GM23338 (cell line): Measurements from ENCODE around the gene TMEM200A. TPM values are rescaled to one million over a fixed set of nuclear protein-coding genes. Genes with fewer than 3 reads are reported as not detected.

Source experiments
- ATAC-seq: fragments of 200-7000 bp; cut with Tn5 transposase; 3 replicates; pipeline ENCODE4 v1.9.1; 2020
- DNase-seq: peaks from one replicate; pipeline ENCODE4 v3.0.0-alpha.2; 2015; ENCODE audit warnings: low spot score
- H2AFZ ChIP-seq: fragments of 200-600 bp; sonication (generic); 2 replicates; pipeline ENCODE4 v1.8.0; 2016; ENCODE audit warnings: antibody characterized with exemption, mild to moderate bottlenecking, moderate library complexity
- H3F3A ChIP-seq: fragments of 200-600 bp; sonication (generic); replicated peaks from 2 replicates; pipeline ENCODE4 v1.8.0; 2017; ENCODE audit warnings: antibody characterized with exemption, mixed run types, low read depth
- H3K27ac ChIP-seq: fragments of 200-600 bp; sonication (generic); 2 replicates; pipeline ENCODE4 v1.6.1; 2016; ENCODE audit warnings: low read depth
- H3K27me3 ChIP-seq: fragments of 200-600 bp; sonication (generic); 2 replicates; pipeline ENCODE4 v1.8.0; 2016; ENCODE audit warnings: mild to moderate bottlenecking, mixed run types, moderate library complexity; ENCODE audit not compliant: insufficient read depth
- H3K36me3 ChIP-seq: fragments of 200-600 bp; sonication (generic); 2 replicates; pipeline ENCODE4 v1.8.0; 2016; ENCODE audit warnings: mild to moderate bottlenecking; ENCODE audit not compliant: insufficient read depth
- H3K4me1 ChIP-seq: fragments of 200-600 bp; sonication (generic); 2 replicates; pipeline ENCODE4 v1.8.0; 2016; ENCODE audit warnings: mild to moderate bottlenecking, moderate library complexity; ENCODE audit not compliant: insufficient read depth
- H3K4me2 ChIP-seq: fragments of 200-600 bp; sonication (generic); 2 replicates; pipeline ENCODE4 v1.7.1; 2017; ENCODE audit warnings: mixed run types
- H3K4me3 ChIP-seq: fragments of 200-600 bp; sonication (generic); 2 replicates; pipeline ENCODE4 v1.6.1; 2016; ENCODE audit warnings: mixed run types
- H3K79me2 ChIP-seq: fragments of 200-600 bp; sonication (generic); replicated peaks from 2 replicates; pipeline ENCODE4 v1.8.0; 2017; ENCODE audit warnings: mild to moderate bottlenecking; ENCODE audit not compliant: insufficient read depth
- H3K9me2 ChIP-seq: fragments of 200-600 bp; sonication (generic); 2 replicates; pipeline ENCODE4 v1.8.0; 2017; ENCODE audit not compliant: insufficient read depth
- H4K20me1 ChIP-seq: fragments of 200-600 bp; sonication (generic); replicated peaks from 2 replicates; pipeline ENCODE4 v1.8.0; 2017; ENCODE audit warnings: mild to moderate bottlenecking; ENCODE audit not compliant: insufficient read depth
- H3K27ac Mint-ChIP-seq: 2 replicates; pipeline ENCODE4 v1.8.0; 2020; ENCODE audit warnings: inconsistent platforms, mild to moderate bottlenecking, moderate library complexity, mixed read lengths
- H3K27me3 Mint-ChIP-seq: 3 replicates; pipeline ENCODE4 v1.8.0; 2022; ENCODE audit warnings: low read depth, mild to moderate bottlenecking, moderate library complexity, mixed read lengths, inconsistent platforms; ENCODE audit not compliant: insufficient read depth, poor library complexity
- H3K36me3 Mint-ChIP-seq: 3 replicates; pipeline ENCODE4 v1.8.0; 2021; ENCODE audit warnings: low read depth, mild to moderate bottlenecking, inconsistent platforms, moderate library complexity, mixed read lengths
- H3K4me1 Mint-ChIP-seq: 3 replicates; pipeline ENCODE4 v1.8.0; 2020; ENCODE audit warnings: mild to moderate bottlenecking, inconsistent platforms, mixed read lengths
- H3K4me3 Mint-ChIP-seq: 3 replicates; pipeline ENCODE4 v1.8.0; 2021; ENCODE audit warnings: moderate library complexity, mild to moderate bottlenecking, inconsistent platforms, mixed read lengths
- H3K9me3 Mint-ChIP-seq: 3 replicates; pipeline ENCODE4 v1.8.0; 2020; ENCODE audit warnings: moderate library complexity, mild to moderate bottlenecking, inconsistent platforms, mixed read lengths
- CREB1 ChIP-seq: fragments of 250-450 bp; sonication (Bioruptor Pico); IDR thresholded peaks from 2 replicates; pipeline ENCODE4 v1.5.0; 2020; ENCODE audit warnings: low read depth, mild to moderate bottlenecking, moderate library complexity
- ETS1 ChIP-seq: IDR thresholded peaks from 2 replicates; pipeline ENCODE4 v1.6.1; 2016; ENCODE audit warnings: antibody characterized with exemption
- EZH2phosphoT487 ChIP-seq: fragments of 200-600 bp; sonication (generic); IDR thresholded peaks from one replicate; pipeline ENCODE4 v1.8.1; 2018; ENCODE audit warnings: antibody characterized with exemption; ENCODE audit not compliant: unreplicated experiment
- POLR2AphosphoS5 ChIP-seq: IDR thresholded peaks from 2 replicates; pipeline ENCODE4 v1.6.1; 2016; ENCODE audit warnings: antibody characterized with exemption, low read depth
- REST ChIP-seq: IDR thresholded peaks from one replicate; pipeline ENCODE4 v1.6.1; 2018; ENCODE audit warnings: antibody characterized with exemption; ENCODE audit not compliant: unreplicated experiment
- ZNF114 ChIP-seq: fragments of 250-450 bp; sonication (Bioruptor Pico); IDR thresholded peaks from 2 replicates; pipeline ENCODE4 v1.5.0; 2020; ENCODE audit warnings: mild to moderate bottlenecking, moderate library complexity
- ZNF331 ChIP-seq: fragments of 250-450 bp; sonication (Bioruptor Pico); IDR thresholded peaks from 2 replicates; pipeline ENCODE4 v1.5.0; 2020; ENCODE audit warnings: low read depth, mild to moderate bottlenecking, moderate library complexity
- polyA plus RNA-seq: library from polyadenylated mRNA; unstranded; fragments of >200 nt; fragmentation: Nextera tagmentation; extraction: Ambion mirVana; gene quantifications from 2 replicates; pipeline ENCODE4 v1.2.1, GENCODE V29; 2016
- total RNA-seq: library from RNA; depleted of rRNA; stranded (reverse); fragments of >200 nt; shearing (Covaris generic); gene quantifications from 2 replicates; pipeline ENCODE4 v1.2.3, GENCODE V29; 2014
- TF ChIP-seq, protein P1 (sequence below): fragments of 250-450 bp; sonication (Bioruptor Pico); IDR thresholded peaks from 2 replicates; pipeline ENCODE4 v1.5.0; 2020; ENCODE audit warnings: mild to moderate bottlenecking, moderate library complexity

Gene TMEM200A
- total and polyA plus RNA-seq, 2 experiments from 2014 or later = 7.1 to 22.7 TPM

DNA sequence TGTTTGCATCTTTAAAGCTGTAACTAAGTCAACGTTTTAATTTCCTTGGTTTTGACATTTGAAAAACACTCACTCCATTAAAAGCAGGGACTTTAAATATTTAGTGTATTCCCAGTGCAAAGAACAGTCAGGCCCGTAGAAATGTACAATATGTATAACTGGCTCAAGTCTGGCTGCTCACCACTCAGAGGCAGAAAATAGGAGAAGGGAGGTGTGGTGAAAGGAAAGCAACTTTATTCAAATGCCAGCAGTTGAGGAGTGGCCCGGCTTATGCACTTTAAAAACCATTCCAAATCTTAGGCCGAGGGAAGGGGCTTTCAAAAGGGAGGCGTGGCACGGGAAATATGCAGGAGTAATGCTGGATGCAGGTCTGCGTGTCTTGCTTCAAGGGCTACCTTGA, 120.6 kb downstream of the TMEM200A start:
- ATAC-seq = no peak

DNA sequence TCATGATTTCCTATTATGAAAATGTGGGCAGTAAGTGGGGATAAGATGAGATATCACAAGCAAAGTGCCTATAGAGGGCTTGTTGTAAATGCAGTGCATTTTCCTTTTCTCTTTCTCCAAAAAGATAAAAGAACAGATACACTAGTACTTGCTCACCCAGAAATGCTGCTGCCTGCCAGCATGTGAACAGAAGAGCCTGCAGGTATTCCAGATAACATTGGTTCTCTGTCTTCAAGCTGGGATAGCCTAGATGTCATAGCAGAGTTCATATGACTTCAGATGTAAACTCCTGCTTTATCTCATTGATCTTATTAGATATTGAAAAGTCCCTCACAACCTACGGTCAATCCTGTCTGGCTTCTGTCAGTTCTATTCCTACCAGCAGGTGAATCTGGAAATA, 123.7 kb downstream of the TMEM200A start:
- no peaks in the 10 kb centered on the region for H3K27me3 ChIP-seq
- no peaks in the 10 kb centered on the region for H3F3A ChIP-seq
- ATAC-seq = no peak
- peaks cover 3% of the 10 kb centered on the region; the same call in 2 of the 3 replicates for H3K9me3 Mint-ChIP-seq
- DNase-seq = no peak
- H3K4me3 Mint-ChIP-seq = no peak overlapping the region
- H3K9me2 ChIP-seq = no peaks in the 10 kb centered on the region
- H2AFZ ChIP-seq = no peak overlapping the region
- no peaks in the 10 kb centered on the region for H3K4me1 Mint-ChIP-seq
- no peak overlapping the region for H3K4me3 ChIP-seq
- no peak overlapping the region for H3K27ac ChIP-seq
- H3K4me1 ChIP-seq = no peaks in the 10 kb centered on the region
- no peaks in the 10 kb centered on the region for H3K79me2 ChIP-seq
- no peaks in the 10 kb centered on the region for H3K27me3 Mint-ChIP-seq
- no peaks in the 10 kb centered on the region for H3K36me3 ChIP-seq
- H3K36me3 Mint-ChIP-seq = peaks cover 3% of the 10 kb centered on the region; the same call in 1 of the 3 replicates
- no peak overlapping the region for H3K27ac Mint-ChIP-seq
- H4K20me1 ChIP-seq = no peaks in the 10 kb centered on the region
- H3K4me2 ChIP-seq = no peak overlapping the region
- TF ChIP-seq, protein P1, sequence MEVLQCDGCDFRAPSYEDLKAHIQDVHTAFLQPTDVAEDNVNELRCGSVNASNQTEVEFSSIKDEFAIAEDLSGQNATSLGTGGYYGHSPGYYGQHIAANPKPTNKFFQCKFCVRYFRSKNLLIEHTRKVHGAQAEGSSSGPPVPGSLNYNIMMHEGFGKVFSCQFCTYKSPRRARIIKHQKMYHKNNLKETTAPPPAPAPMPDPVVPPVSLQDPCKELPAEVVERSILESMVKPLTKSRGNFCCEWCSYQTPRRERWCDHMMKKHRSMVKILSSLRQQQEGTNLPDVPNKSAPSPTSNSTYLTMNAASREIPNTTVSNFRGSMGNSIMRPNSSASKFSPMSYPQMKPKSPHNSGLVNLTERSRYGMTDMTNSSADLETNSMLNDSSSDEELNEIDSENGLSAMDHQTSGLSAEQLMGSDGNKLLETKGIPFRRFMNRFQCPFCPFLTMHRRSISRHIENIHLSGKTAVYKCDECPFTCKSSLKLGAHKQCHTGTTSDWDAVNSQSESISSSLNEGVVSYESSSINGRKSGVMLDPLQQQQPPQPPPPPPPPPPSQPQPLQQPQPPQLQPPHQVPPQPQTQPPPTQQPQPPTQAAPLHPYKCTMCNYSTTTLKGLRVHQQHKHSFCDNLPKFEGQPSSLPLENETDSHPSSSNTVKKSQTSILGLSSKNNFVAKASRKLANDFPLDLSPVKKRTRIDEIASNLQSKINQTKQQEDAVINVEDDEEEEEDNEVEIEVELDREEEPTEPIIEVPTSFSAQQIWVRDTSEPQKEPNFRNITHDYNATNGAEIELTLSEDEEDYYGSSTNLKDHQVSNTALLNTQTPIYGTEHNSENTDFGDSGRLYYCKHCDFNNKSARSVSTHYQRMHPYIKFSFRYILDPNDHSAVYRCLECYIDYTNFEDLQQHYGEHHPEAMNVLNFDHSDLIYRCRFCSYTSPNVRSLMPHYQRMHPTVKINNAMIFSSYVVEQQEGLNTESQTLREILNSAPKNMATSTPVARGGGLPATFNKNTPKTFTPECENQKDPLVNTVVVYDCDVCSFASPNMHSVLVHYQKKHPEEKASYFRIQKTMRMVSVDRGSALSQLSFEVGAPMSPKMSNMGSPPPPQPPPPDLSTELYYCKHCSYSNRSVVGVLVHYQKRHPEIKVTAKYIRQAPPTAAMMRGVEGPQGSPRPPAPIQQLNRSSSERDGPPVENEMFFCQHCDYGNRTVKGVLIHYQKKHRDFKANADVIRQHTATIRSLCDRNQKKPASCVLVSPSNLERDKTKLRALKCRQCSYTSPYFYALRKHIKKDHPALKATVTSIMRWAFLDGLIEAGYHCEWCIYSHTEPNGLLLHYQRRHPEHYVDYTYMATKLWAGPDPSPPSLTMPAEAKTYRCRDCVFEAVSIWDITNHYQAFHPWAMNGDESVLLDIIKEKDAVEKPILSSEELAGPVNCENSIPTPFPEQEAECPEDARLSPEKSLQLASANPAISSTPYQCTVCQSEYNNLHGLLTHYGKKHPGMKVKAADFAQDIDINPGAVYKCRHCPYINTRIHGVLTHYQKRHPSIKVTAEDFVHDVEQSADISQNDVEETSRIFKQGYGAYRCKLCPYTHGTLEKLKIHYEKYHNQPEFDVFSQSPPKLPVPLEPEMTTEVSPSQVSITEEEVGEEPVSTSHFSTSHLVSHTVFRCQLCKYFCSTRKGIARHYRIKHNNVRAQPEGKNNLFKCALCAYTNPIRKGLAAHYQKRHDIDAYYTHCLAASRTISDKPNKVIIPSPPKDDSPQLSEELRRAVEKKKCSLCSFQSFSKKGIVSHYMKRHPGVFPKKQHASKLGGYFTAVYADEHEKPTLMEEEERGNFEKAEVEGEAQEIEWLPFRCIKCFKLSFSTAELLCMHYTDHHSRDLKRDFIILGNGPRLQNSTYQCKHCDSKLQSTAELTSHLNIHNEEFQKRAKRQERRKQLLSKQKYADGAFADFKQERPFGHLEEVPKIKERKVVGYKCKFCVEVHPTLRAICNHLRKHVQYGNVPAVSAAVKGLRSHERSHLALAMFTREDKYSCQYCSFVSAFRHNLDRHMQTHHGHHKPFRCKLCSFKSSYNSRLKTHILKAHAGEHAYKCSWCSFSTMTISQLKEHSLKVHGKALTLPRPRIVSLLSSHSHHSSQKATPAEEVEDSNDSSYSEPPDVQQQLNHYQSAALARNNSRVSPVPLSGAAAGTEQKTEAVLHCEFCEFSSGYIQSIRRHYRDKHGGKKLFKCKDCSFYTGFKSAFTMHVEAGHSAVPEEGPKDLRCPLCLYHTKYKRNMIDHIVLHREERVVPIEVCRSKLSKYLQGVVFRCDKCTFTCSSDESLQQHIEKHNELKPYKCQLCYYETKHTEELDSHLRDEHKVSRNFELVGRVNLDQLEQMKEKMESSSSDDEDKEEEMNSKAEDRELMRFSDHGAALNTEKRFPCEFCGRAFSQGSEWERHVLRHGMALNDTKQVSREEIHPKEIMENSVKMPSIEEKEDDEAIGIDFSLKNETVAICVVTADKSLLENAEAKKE = no peak
- TF ChIP-seq ZNF114 (CRISPR knock-in tag) = no peak
- TF ChIP-seq REST = no peak
- no peak for TF ChIP-seq CREB1
- no peak for TF ChIP-seq POLR2AphosphoS5
- TF ChIP-seq ZNF331 = no peak
- TF ChIP-seq EZH2phosphoT487 = no peak
- TF ChIP-seq ETS1 = no peak

More for the DNA sequence above, 120.6 kb downstream of the TMEM200A start:
- Mint-ChIP-seq H3K9me3 (peaks cover 3% of the 10 kb centered on the region; the same call in 2 of the 3 replicates), H3K27me3 (no peaks in the 10 kb centered on the region), H3K4me3 (no peak overlapping the region), H3K4me1 (no peaks in the 10 kb centered on the region), H3K36me3 (peaks cover 3% of the 10 kb centered on the region; the same call in 1 of the 3 replicates), H3K27ac (no peak overlapping the region)
- no peak for DNase-seq
- H2AFZ ChIP-seq = no peak overlapping the region
- H3K27me3 ChIP-seq = no peaks in the 10 kb centered on the region
- no peak for TF ChIP-seq ETS1
- H3K4me1 ChIP-seq = no peaks in the 10 kb centered on the region
- no peaks in the 10 kb centered on the region for H4K20me1 ChIP-seq
- H3K9me2 ChIP-seq = no peaks in the 10 kb centered on the region
- H3K4me3 ChIP-seq = no peak overlapping the region
- H3K36me3 ChIP-seq = no peaks in the 10 kb centered on the region
- no peaks in the 10 kb centered on the region for H3K79me2 ChIP-seq
- no peak overlapping the region for H3K27ac ChIP-seq
- no peak overlapping the region for H3K4me2 ChIP-seq
- H3F3A ChIP-seq = no peaks in the 10 kb centered on the region
